Measurements from ENCODE around the gene ETNK2.

Gene ETNK2

GRCh38 chr1:204147406-204148383 lies 4.1 kb downstream of the ETNK2 start:
- DNase-seq = no peak

DNA sequence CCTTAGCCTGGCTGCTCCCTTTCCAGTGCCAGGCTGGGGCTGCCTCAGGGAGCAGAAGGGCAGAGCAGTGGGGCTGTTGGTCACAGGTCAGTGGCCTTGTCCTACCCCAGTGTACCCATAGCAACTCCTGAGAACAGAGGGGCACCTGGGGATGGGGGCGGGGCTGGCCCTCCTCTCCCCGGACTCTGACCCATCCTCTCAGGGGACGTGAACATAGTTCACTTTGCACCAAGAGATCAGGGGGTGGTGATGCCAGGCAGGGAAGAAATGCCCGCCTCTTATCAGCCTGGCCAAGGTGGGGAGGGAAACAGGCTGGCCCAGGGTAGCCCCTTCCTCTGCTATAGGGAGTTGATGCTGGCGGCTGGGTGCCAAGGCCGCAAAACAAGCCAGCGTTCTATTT lies 4.9 kb downstream of the ETNK2 start:
- DNase-seq = no peak

- DNase-seq = no peak
Measured at GRCh38 chr1:204146309-204146708, 5.5 kb downstream of the ETNK2 start.

- no peak for DNase-seq
Measured at GRCh38 chr1:204145033-204145504, 6.8 kb downstream of the ETNK2 start.

DNA sequence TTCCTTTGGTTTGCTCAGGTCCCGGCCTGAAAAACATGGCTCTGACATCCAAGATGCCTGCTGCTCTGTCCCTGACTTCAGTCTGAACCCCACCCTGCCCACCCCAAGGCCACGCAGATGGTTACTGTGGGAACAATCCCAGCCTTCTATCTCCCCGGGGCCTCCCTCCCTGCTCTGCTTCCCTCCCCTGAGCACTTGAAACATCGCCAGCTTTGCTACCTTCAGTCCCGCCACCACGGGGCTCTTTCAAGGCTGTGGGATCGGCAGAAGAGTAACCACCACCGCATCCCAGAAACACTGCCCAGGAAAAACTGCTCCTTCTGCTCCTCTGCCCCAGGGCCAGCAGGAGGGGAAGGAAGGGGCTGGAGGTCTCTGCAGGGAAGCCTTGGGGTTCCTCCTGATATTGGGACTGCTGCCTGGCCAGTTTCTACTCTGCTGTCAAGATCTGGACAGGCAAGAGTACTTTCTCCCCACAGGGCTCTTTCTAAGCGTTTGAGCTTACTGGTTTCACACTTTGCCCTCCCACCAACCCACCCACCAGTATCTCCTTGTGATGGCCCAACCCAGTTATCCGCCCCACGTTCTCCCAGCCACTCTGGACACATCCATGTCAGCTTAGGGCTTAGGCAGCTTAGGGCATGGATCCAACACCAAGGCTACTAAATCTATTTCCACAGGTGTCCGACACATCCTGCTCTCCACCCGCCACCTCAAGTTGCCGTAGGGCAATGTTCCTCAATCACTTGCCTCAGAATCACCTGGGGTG lies 8.4 kb downstream of the ETNK2 start:
- DNase-seq = no peak

GRCh38 chr1:204142032-204142974 lies 9.5 kb downstream of the ETNK2 start:
- no peak for DNase-seq

DNA sequence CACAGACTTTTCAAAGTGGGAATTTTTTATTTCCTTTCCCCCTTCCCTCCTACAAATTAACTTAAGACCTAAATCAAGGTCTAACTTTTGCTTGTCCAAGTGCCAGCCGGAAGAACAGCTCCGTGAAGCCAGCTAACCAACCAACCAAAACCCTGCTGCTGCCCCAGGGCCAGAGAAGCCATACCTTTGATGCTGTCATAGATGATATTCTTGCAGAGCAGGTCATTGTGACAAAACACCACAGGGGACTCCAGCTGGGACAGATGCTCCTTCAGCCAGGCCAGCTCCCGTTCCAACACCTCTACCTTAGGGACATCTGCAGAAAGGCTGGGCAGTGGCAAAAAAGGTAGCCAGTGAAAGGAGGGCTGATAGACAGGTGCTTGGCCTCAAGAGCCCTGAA lies 10.7 kb downstream of the ETNK2 start:
- no peak for DNase-seq

DNA sequence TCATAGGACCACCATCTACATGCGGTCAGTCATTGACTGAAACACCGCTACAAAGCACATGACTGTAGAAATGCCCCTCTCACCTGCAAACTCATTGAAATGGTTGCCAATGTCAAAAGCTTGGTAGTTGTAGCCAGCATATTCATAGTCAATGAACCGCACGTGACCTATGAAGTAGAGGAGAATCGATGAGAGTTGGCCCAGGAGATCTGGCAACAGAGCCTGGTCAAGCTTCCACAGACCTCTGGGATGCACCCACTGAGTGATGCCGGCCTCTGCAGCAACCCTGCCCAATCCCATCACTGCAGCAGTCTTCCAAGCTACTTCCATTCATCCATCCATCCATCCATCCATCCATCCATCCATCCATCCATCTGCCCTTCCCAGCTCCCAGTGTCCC lies 11.9 kb downstream of the ETNK2 start:
- DNase-seq = no peak

DNA sequence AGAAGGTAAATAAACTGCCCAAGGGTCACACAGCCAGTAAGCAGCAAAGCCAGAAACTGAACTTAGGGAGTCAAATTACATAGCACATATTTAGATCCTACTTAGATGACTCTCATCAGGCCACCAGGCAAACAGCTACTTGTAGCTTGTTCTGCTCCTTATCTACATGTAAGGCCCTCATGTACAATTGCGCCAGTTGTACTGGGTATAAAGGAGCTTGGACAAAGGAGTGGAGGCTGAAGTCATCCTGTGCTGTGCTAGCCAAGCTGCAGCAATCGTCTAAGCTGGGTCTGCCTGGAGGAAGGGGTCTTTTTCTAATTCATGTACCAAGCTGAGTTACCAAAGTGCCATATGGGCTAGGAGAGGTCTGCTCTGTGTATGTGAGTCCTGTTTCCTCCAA lies 12.8 kb downstream of the ETNK2 start:
- no peak for DNase-seq

DNA sequence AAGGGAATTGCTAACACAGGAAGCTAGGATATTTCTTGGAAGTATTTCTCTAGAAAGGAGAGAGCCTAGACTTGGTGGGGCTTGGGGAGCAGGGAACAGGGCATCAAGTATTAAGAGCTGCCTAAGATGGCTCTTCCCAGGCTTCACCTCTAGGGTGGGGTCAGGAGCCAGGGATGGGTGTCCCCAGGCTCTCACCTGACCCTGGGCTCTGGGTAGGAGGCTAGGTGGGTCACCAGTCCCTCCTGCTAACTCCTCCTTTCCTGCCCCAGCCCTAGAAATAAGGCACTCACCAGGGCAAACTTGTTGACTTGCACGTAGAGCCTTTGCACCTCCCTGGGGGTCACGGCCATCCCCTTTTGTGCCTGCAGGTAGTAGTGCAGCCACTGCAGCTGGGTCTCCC lies 15.0 kb downstream of the ETNK2 start:
- no peak for DNase-seq

DNA sequence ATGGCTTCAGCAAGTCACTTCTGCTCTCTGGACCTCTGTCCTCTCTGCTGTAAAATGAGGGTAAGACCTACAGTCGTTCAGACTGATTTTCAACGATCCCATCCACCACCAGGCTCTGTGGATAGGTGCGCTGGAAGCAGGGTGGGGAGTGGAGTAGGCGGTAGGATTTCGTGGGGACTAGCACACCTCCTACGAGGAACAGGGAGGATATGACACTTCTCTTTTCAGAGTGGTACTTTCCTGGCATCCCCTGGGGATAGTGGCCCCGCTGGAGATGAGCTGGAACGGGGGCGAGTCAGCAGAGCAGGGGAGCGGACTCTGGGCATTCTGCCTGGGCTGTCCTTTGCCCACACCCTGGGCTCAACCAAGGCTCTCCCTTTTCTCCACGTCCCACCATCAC lies 17.7 kb downstream of the ETNK2 start:
- DNase-seq = no peak

- DNase-seq = no peak
Measured at GRCh38 chr1:204132718-204133117, 19.1 kb downstream of the ETNK2 start.

- no peak for DNase-seq
Measured at GRCh38 chr1:204131978-204132377, 19.9 kb downstream of the ETNK2 start.

DNA sequence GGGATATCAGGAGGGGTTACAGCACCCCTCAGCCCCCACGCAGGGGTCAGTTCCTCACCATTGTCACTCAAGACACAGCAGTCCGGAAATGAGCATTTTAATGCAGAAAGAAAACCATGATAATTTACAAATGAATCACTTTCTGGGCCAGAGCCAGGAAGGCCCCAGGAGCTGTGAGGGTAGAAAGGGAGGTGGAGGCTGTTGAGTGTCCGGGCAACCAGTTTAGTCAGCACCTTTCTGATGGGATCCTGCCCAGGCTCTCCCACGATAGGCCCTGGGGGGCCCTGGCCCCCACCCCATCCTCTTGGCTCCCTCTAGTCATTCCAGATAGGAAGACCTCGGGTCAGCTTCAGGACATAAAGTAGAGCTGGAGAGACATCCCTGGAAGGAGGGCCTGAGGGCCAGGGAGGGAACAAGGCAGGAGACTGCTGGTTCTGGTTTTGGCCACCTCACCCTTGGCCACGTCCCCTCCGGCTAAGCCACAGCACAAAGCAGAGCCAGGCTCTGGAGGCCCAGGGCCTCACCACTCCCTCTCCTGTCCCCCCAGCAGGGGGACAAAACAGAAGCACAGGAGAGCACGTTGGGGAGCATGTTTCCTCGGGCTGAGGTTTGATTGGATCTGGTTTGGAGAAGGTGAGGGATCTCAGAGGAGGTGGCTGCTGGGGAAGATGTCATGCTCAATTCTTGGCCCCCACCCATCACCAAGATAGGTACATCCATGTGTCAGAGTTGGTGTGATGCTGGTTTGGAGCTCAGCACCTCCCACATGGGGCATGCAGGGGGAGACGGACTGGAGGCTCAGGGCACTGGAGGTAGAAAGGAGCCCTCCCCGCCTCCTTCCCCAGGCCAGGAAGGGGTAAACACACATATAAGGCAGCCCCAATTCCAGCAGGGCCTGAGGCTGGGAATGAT lies 20.6 kb downstream of the ETNK2 start:
- no peak for DNase-seq

DNA sequence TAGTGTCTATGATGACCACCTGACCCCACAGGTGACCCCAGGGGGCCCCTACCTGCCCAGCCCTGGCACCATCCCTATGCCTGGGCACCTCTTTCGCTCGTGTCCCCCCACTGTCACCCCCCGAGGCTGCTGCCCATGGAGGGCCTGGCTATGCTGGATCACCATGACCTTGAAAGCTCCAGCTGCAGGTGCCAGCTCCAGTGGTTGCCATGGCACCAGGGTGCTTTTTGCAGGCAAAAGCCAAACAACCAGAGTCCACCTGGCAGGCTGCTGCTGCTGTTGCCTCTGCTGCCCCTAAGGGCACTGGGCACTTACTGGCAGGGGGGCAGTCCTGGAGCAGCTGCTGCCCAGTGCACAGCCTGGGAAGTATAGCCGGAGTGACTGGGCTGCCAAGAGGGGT lies 21.7 kb downstream of the ETNK2 start:
- DNase-seq = no peak

- peak; percentile 41 to 63 for DNase-seq
Measured at GRCh38 chr1:204128964-204129896, 22.6 kb downstream of the ETNK2 start.

DNA sequence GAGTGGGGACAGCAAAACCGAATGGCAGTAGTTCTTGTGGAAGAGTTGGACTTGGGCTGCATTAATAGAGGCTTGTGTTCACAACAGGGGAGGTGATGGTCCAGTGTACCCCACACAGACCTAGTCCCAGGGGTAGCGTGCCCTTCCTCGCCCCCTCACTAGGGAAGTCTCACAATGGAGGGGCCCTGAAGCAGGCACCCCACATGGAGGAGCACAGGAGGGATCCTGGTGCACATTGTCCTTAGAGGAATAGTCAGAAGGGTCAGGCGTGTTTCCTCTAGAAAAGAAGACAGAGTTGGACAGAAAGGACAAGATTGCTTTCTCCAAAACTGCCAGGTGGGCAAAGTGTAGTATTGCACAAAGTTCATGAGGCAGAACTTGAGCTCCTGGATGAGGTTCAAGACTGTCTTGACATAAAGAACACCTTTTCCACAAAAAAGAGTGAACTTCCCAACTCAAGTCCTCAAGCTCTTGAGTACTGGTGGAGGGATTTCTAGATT lies 23.3 kb downstream of the ETNK2 start:
- no peak for DNase-seq

DNA sequence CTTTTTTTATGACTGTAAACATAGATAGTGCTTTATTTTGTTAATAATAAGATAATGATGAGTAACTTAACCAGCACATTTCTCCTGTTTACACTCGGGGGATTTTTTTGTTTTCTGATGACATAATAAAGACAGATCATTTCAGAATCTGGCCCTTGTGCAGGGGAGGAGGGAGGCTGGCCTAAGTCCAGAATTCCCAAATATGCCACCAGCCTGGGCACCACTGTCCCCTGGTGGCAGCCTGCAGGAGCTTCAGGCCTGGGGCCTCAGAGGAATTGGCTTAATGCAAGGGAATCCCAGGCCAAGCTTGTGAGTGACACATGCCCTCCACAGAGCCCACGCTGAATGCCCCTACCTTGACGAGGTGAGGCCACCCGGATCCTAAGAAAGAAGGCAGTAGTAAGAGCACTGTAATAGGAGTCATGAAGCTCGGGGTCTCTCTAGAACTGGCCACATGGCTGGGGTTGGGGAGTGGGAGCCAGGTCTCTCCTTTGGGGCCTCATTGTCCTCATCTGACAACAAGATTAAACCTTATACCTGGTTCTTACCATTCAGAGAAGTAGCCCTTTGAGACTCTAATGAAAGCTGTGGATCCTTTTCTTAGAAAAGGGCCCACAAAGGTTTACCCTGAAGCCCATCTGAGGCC lies 24.1 kb downstream of the ETNK2 start:
- DNase-seq = peak; percentile 20 to 37

GRCh38 chr1:204126956-204127355 lies 24.9 kb downstream of the ETNK2 start:
- no peak for DNase-seq

DNA sequence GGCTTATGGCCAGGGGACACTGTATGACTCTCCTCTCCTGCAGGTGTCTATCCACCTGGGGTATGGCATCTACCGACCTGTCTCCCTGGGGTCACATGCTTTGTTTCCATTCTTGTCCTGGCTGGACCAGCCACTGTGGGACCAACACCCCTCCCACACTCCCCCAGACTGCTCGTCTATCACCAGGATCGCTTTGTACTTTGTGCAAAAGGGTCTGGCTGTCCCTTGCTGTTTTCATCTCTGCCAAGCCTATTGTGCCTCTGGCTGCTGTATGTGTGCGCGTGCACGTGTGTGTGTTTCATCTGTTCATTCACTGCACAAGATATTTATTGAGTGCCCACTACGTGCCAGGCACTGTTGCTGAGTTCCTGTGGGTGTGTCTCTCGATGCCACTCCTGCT lies 25.5 kb downstream of the ETNK2 start:
- DNase-seq = no peak
